Fibroblast of skin of left quadriceps (primary cell): Measurements from ENCODE around the gene ZDHHC12.
A peak's percentile ranks its signal among the peaks of the same experiment; 100 is the strongest.
"Not testable (repeated sequence)": the region's sequence is repeated elsewhere in the genome, so short reads cannot be mapped to it uniquely, and the experiment has no call there.

ENCODE experiments used
- DNase-seq, 2 experiments: peaks; one replicate each; pipeline ENCODE4 v3.0.0-alpha.2; 2013; ENCODE audit warnings: low read depth in 2 of 2

The ZDHHC12 gene

GRCh38 chr9:128707446-128707845, 16.5 kb downstream of the ZDHHC12 start:
- DNase-seq: no peak

GRCh38 chr9:128706671-128707381, 17.1 kb downstream of the ZDHHC12 start:
- no peak for DNase-seq

GRCh38 chr9:128706045-128706444, 17.9 kb downstream of the ZDHHC12 start:
- no peak for DNase-seq

- DNase-seq: no peak
Observed at GRCh38 chr9:128705051-128705965, 18.6 kb downstream of the ZDHHC12 start.

DNA sequence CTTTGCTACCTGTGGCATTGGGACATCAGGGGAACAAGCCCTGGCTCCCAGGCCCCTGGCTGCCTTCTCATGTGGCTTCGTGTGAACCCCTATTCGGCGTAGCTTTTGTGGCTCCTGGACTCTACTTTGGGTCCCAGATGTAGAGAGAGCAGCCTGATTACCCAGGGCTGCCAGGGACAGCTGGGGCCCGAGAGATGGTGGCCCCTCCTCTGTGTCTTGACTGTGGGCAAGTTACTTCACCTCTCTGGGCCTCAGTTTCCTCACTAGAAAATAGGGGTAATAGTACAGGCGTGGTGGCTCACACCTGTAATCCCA, 19.6 kb downstream of the ZDHHC12 start:
- DNase-seq: no peak

- no peak for DNase-seq
Observed at GRCh38 chr9:128703616-128704355, 20.1 kb downstream of the ZDHHC12 start.

GRCh38 chr9:128702949-128703615, 20.8 kb downstream of the ZDHHC12 start:
- DNase-seq: no peak

DNA sequence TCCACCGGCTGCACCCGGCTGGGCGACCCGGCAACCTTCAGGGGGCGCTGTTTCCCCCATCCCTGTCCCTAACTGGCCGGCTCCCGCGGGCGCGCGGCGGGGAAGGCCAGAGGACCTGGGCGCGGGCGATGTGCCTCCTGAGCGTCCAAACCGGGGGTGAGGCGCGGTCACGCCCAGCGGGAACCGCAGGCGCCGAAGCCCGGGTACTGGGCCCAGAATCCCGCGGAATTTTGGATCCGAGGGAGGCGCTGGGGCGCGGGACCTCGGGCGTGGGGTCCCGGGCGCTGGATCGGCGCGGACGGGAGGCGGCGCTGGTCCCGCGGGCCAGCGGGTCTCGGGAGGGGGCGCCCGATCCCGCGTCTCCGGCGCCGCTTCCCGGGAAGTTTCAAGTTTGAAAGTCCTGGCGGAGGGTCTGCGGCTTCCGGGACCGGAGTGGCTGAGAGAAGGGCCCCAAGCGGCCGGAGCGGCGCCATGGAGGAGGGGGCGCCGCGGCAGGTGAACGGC, 21.4 kb downstream of the ZDHHC12 start, which contains the start of gene PKN3:
PKN3 (plus strand) TSS at position 59 of the 504 bp plus-strand sequence; CDS start at position 472, 413 bp downstream.
- peak in 1 of 2 experiments; percentile 55 for DNase-seq

DNA sequence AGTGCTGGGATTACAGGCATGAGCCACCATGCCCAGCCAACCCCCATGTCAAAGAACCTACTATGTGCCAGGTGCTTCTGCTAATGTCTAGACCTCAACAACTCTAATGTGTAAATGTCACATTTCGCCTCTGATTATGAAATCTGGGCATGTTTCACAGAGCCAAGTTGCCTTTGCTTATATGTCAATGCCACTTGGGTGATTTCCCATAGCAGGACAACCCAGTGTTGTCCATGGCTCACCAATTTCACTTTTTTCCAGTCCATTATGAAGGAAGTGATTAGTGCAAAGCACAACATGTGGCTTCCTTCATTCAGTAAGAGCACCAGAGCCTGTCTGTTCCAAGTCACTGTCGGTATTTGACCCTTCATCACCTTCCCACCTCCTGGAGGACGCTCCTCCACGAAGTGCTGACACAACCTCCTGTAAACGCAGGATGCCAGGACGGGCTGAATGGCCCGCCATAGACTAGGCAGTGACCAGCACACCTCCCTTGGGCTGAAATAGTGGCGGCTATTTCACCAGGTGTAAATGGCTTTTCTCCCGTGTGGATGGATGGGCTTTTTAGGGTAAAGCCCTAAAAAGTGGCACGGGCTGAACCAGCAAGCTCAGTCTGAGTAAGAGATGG, 22.6 kb downstream of the ZDHHC12 start:
- DNase-seq: no peak

DNA sequence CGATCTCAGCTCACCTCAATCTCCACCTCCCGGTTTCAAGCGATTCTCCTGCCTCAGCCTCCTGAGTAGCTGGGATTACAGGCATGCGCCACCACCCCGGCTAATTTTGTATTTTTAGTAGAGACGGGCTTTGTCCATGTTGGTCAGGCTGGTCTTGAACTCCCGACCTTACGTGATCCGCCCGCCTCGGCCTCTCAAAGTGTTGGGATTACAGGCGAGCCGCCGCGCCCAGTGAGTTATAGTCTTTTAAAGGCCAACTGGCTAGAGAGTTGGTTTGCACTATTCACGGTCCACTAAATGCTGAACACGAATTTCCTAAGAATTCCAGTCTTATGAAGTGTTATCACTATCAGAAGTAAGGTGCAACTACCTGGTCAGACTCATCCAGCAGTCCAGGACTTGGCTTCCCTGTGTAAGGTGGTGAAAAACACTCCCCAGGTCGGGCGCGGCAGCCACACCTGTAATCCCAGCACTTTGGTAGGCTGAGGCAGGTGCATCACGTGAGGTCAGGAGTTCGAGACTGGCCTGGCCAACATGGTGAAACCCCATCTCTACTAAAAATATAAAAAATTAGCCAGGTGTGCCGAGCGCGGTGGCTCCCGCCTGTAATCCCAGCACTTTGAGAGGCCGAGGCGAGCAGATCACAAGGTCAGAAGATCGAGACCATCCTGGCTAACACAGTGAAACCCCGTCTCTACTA, 24.7 kb downstream of the ZDHHC12 start:
- DNase-seq: not testable (repeated sequence)

DNA sequence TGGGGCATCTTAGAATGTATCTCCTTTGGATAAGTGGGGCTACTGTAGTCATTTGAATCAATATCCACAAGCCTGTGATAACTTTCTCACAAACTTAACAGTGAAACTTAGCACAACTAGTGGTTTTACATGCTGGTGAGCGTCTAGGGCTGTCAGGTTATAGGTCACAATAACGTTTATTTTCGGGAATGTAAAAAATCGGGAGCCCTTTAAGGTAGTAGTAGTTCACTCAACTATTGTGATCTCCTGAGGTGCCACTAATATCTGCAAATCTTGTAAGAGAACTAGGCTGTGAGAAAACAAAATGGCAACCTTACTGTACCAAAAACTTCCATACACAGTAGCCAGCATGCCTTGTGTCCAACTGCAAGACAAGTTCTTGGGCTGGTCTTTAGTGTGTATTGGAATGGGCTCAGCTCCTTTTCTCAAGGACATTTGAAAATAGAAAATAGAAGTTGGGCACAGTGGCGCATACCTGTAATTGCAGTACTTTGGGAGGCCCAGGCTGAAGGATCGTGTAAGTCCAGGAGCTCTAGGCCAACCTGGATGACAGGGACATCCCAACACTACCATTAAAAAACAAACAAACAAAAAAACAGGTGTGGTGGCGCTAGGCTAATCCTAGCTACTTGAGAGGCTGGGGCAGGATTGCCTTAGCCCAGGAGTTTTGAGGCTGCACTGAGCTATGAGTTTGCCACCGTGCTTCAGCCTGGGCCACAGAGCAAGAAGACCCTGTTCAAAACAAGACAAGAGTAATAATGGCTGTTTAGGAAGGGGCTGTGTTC, 26.8 kb downstream of the ZDHHC12 start:
- no peak for DNase-seq

- DNase-seq: no peak
Observed at GRCh38 chr9:128694344-128694743, 29.6 kb downstream of the ZDHHC12 start.

DNA sequence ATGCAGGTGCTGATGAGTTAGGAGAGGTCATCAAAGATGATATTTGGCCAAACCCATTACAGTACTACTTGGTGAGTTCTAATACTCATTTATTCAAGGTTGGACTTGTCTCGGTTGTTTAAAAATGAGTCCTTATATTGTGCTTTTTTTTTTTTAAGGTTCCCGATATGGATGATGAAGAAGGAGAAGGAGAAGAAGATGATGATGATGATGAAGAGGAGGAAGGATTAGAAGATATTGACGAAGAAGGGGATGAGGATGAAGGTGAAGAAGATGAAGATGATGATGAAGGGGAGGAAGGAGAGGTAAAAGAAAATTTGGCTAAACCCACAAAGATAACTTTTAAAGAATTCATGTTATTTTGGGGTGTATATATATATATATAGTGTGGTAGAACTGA, 30.2 kb downstream of the ZDHHC12 start:
- not testable (repeated sequence) for DNase-seq

GRCh38 chr9:128690684-128691034, 33.3 kb downstream of the ZDHHC12 start:
- no peak for DNase-seq

DNA sequence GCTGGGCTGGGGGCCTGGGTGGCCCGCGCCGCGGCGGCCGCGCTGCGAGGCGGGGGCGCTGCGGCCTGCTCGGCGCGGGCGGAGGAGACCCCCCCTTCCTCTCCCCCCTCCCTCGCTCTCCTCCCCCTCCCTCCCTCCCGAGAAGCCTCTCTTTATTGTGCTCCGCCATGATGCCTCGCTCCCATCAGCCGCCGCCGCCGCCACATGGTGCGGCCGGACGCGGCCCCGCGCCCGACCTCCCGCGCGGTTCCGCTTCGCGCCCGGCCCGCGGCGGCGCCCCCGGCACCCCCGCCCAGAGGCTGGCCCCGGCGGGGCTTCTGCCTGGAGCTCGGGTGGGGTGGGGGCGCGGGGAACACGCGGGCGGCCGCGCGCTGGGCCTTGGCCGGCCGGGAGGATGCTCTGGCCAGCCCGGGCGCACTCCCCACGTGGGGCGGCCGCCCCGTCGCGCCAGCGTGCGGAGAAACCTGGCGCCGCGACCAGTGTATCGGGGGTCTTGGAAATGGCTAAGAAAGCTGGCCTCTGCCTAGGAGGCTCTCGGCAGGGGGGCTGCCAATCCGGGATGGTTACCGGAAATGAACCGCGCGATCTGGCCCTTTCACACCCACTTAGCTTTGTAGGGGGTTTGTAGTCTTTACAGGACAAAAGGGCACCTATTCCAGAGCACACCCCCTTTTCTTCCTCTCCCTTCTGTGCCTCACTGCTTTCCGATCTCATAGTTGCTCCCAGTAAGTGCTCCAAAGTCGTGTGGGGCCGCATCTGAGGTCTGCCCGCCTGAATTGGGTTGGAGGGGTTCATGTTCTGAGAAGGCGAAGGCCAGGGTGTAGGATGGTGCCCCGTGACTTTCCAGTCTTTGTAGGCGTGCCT, 33.9 kb downstream of the ZDHHC12 start:
- DNase-seq: no peak

DNA sequence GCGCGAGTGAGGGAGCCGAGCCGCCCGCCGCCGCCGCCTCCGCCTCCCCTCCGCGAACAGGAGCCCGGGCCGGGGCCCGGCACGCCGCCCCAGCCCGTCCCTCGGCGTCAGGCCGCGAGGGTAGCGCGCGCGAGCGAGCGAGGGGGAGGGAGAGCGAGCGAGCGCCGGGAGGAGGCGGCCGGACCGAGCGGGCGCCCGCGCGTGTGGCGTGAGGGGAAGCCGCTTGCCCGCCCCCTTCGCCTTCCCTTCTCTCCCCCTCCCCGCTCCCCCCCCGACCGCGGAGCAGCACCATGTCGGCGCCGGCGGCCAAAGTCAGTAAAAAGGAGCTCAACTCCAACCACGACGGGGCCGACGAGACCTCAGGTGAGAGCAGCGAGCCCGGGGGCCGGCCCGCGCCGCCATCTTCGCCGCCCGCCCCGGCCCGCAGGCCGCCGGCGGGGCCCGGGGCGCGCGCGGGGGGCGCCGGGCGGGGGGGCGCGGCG, 34.6 kb downstream of the ZDHHC12 start:
- no peak for DNase-seq

- peak; percentile 87 for DNase-seq
Observed at GRCh38 chr9:128688501-128689292, 35.2 kb downstream of the ZDHHC12 start, which contains the start of gene SET. TSS of gene SET (plus strand) at chr9:128689222. CDS start at chr9:128689583, 361 bp downstream.

GRCh38 chr9:128687453-128687852, 36.5 kb downstream of the ZDHHC12 start:
- no peak for DNase-seq
